Endodermal cell (in vitro differentiated cells): ENCODE data around the gene ADNP. TPM values are rescaled to one million over a fixed set of nuclear protein-coding genes. Genes with fewer than 3 reads are reported as not detected.
A peak's percentile ranks its signal among the peaks of the same experiment; 100 is the strongest.

Source experiments
- DNase-seq: peaks from one replicate; pipeline ENCODE4 v3.0.0-alpha.2; 2017
- H3K27ac ChIP-seq: 2 replicates; pipeline ENCODE4 v1.5.1; 2013; ENCODE audit warnings: mild to moderate bottlenecking, low read depth, low read length, moderate library complexity
- H3K27me3 ChIP-seq: 2 replicates; pipeline ENCODE4 v1.6.1; 2013; ENCODE audit warnings: mild to moderate bottlenecking, low read length, moderate library complexity; ENCODE audit not compliant: insufficient read depth, control insufficient read depth, poor library complexity, severe bottlenecking
- H3K36me3 ChIP-seq: 2 replicates; pipeline ENCODE4 v1.7.0; 2013; ENCODE audit warnings: mild to moderate bottlenecking, low read length, moderate library complexity; ENCODE audit not compliant: control insufficient read depth, insufficient read depth
- H3K4me1 ChIP-seq: one replicate; pipeline ENCODE4 v1.7.0; 2013; ENCODE audit warnings: low read length; ENCODE audit not compliant: control insufficient read depth, insufficient read depth
- H3K4me3 ChIP-seq: 2 replicates; pipeline ENCODE4 v1.5.1; 2013; ENCODE audit warnings: mild to moderate bottlenecking, low read length, moderate library complexity
- H3K9ac ChIP-seq: 2 replicates; pipeline ENCODE4 v1.6.1; 2013; ENCODE audit warnings: mild to moderate bottlenecking, low read length, moderate library complexity; ENCODE audit not compliant: poor library complexity, severe bottlenecking; ENCODE audit errors: extremely low read depth
- H3K9me3 ChIP-seq: 2 replicates; pipeline ENCODE4 v1.6.1; 2013; ENCODE audit warnings: mild to moderate bottlenecking, low read length, moderate library complexity; ENCODE audit not compliant: control insufficient read depth
- H3K27ac Mint-ChIP-seq: 2 replicates; pipeline ENCODE4 v1.8.0; 2020; ENCODE audit warnings: mixed read lengths
- H3K27me3 Mint-ChIP-seq: 2 replicates; pipeline ENCODE4 v1.8.0; 2021; ENCODE audit warnings: mild to moderate bottlenecking, mixed read lengths; ENCODE audit not compliant: insufficient read depth
- H3K36me3 Mint-ChIP-seq: 2 replicates; pipeline ENCODE4 v1.8.0; 2020; ENCODE audit warnings: low read depth, mixed read lengths
- H3K4me1 Mint-ChIP-seq: 2 replicates; pipeline ENCODE4 v1.8.0; 2020; ENCODE audit warnings: mixed read lengths
- H3K4me3 Mint-ChIP-seq: 2 replicates; pipeline ENCODE4 v1.8.0; 2020; ENCODE audit warnings: mild to moderate bottlenecking, moderate library complexity, mixed read lengths
- H3K9me3 Mint-ChIP-seq: 2 replicates; pipeline ENCODE4 v1.8.0; 2020; ENCODE audit warnings: mild to moderate bottlenecking, mixed read lengths
- CTCF ChIP-seq: fragments of 200-600 bp; sonication (generic); conservative IDR thresholded peaks from 2 replicates; pipeline ENCODE4 v1.5.0; 2021; ENCODE audit warnings: antibody characterized with exemption, mild to moderate bottlenecking
- WGBS, 2 experiments: methylation state at CpG; one replicate each; pipeline versions ENCODE4 v1.1.5 to v1.1.7; 2013; ENCODE audit warnings: missing lambda C conversion rate in 2 of 2, mixed read lengths in 1 of 2; ENCODE audit not compliant: insufficient coverage in 1 of 2, insufficient read length in 1 of 2; 5-methylcytosine and 5-hydroxymethylcytosine counted together
- total RNA-seq, 2 donors: library from RNA; stranded (reverse); fragmentation: NEBNext Ultra II Directional in 1 of 2; extraction: Animal tissue kit (Norgen Biotek cat#: 25700) in 1 of 2; gene quantifications; 2 replicates in 1 of 2; 3 replicates in 1 of 2; pipeline ENCODE4 v1.2.1, GENCODE V29; 2021

Gene ADNP
- total RNA-seq, 2 donors from 2014 or later: 136 to 152 TPM

- peaks cover 26% of the 10 kb centered on the region for H3K4me1 Mint-ChIP-seq
- H3K27ac ChIP-seq: peak overlapping the region; percentile 99
- peaks cover 7% of the 10 kb centered on the region for H3K4me1 ChIP-seq
- WGBS, 2 experiments: 29 to 46% methylated on average over 6 to 7 of the region's 7 CpGs
- H3K27ac Mint-ChIP-seq: peak overlapping the region; percentile 100
- peaks cover 33% of the 10 kb centered on the region for H3K36me3 Mint-ChIP-seq
- no peaks in the 10 kb centered on the region for H3K27me3 Mint-ChIP-seq
- H3K4me3 Mint-ChIP-seq: peak overlapping the region; percentile 89
- no peaks in the 10 kb centered on the region for H3K9me3 ChIP-seq
- DNase-seq: no peak
- no peaks in the 10 kb centered on the region for H3K9me3 Mint-ChIP-seq
- H3K9ac ChIP-seq: peak overlapping the region; percentile 98
- peaks cover 41% of the 10 kb centered on the region for H3K36me3 ChIP-seq
- peak overlapping the region; percentile 95 for H3K4me3 ChIP-seq
- H3K27me3 ChIP-seq: no peaks in the 10 kb centered on the region
- no peak for TF ChIP-seq CTCF
These were observed 26.0 kb upstream of the ADNP start for GRCh38 chr20:50957276-50957675.

DNA sequence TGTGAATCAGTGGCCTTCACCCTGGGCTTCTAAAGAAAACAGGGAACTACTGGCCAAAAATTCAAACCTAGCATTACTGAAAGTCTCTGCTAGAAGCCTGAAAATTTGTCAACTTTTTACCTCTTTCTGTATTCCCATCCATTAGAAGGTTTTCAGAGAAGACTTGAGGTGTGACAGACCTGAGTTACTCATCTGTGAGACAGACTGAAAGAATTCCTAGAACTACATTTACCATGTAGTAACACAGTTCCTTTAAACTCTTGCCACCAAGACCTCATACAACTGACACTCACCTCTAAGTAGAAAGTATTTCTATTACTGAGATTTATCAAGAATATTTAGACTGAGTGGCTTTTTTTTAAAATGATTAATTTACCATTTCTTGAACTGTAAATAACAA lies 22.6 kb upstream of the ADNP start:
- Mint-ChIP-seq H3K4me1 (peaks cover 18% of the 10 kb centered on the region), H3K27me3 (no peaks in the 10 kb centered on the region), H3K27ac (no peak overlapping the region), H3K9me3 (no peaks in the 10 kb centered on the region), H3K36me3 (peaks cover 41% of the 10 kb centered on the region), H3K4me3 (no peak overlapping the region)
- Histone ChIP-seq H3K27ac (no peak overlapping the region), H3K4me1 (no peaks in the 10 kb centered on the region), H3K36me3 (peaks cover 62% of the 10 kb centered on the region), H3K9me3 (no peaks in the 10 kb centered on the region), H3K9ac (no peak overlapping the region), H3K27me3 (no peaks in the 10 kb centered on the region), H3K4me3 (no peak overlapping the region)
- TF ChIP-seq CTCF: no peak
- no peak for DNase-seq

GRCh38 chr20:50953196-50953595 lies 22.0 kb upstream of the ADNP start:
- no peak overlapping the region for H3K4me3 ChIP-seq
- H3K36me3 ChIP-seq: peaks cover 68% of the 10 kb centered on the region
- H3K27me3 Mint-ChIP-seq: no peaks in the 10 kb centered on the region
- peaks cover 44% of the 10 kb centered on the region for H3K36me3 Mint-ChIP-seq
- peaks cover 18% of the 10 kb centered on the region for H3K4me1 Mint-ChIP-seq
- no peak for TF ChIP-seq CTCF
- no peaks in the 10 kb centered on the region for H3K4me1 ChIP-seq
- H3K4me3 Mint-ChIP-seq: no peak overlapping the region
- WGBS, 2 experiments: 100% methylated on average over 1 to 2 of the region's 2 CpGs
- no peak overlapping the region for H3K27ac ChIP-seq
- no peak overlapping the region for H3K9ac ChIP-seq
- DNase-seq: no peak
- no peak overlapping the region for H3K27ac Mint-ChIP-seq
- H3K27me3 ChIP-seq: no peaks in the 10 kb centered on the region
- no peaks in the 10 kb centered on the region for H3K9me3 ChIP-seq
- no peaks in the 10 kb centered on the region for H3K9me3 Mint-ChIP-seq
